8988T (cell line): Measurements from ENCODE around the gene PHLDB1.

Experiments
- DNase-seq: peaks from one replicate; pipeline ENCODE4 v3.0.0; 2011

PHLDB1 gene

DNA sequence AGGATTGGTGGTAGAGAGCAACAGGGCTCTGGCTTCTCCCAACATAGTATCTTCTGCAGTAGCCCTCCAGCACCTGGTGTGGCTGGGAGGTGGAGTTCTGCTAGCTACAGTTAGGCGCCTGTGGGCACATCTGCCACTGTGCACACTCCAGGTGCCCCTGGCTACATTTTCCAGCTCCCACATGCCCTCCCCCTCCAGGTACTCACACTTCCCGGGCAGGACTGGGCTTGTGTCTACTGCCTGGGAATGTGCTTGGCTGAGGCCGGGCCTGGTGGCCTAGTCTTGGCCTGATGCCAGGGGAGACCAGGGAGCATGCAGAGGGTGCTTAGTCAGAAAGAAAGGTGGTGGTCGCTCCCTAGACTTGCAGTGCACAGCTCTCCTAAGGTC is 15.8 kb downstream of the PHLDB1 start:
- no peak for DNase-seq

DNA sequence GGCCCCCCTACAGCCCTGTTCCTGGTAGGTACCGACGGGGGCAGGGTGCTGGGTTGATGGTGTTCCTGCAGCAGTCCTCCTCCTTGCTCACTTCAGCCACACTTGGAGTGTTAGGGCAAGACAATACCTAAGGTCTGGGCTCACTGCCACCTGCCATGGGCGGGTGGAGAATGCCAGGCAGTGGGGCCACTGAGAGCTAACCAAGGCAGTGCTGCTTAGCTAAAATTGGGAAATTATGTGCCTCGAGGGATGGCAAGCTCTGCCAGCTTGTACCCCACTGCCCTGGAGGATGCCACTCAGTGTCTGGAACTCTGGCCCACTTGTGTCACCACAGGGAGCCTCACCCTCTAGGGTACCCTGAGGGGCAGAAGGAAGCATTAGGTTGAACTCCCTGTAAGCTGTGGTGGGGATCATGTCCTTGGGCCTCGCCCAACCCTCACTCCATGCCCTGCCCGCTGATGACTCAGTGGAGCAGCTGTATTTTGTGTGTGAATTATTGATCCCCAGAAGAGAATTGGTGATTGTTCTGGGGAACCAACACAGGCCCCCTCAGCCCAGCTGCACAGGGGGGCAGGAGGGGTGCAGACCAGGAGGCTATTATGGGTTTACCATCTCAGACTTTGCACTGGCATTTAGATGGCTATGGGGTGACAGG is 17.7 kb downstream of the PHLDB1 start:
- DNase-seq = no peak

DNA sequence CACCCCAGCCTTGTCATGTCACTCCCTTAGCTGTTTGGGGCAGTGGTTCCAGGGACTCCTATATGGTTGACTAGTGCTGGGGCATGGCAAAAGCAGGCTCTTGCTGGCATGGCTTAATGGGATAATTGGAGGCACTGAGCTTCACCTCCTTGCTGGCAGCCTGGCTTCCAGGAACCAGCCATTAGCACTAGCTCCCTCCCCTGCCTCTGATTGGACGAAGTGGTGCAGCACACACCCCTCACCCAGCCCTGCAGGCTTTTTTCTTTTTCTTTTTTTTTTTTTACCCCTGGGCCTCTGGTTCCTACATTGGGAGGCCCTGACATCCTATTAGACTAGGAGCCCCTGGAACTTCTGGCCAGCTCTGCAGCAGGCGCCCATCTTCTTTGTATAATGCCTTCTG is 18.6 kb downstream of the PHLDB1 start:
- DNase-seq = no peak

DNA sequence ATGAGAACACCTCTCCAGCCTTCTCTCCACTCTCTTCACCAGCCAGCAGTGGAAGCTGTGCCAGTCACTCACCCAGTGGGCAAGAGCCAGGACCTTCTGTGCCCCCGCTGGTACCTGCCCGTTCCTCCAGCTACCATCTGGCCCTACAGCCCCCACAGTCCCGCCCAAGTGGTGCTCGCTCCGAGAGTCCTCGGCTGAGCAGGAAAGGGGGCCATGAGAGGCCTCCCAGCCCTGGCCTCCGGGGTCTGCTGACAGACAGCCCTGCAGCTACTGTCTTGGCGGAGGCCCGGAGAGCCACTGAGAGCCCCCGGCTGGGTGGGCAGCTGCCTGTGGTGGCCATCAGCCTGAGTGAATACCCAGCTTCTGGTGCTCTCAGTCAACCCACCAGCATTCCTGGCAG is 20.2 kb downstream of the PHLDB1 start:
- DNase-seq = no peak

DNA sequence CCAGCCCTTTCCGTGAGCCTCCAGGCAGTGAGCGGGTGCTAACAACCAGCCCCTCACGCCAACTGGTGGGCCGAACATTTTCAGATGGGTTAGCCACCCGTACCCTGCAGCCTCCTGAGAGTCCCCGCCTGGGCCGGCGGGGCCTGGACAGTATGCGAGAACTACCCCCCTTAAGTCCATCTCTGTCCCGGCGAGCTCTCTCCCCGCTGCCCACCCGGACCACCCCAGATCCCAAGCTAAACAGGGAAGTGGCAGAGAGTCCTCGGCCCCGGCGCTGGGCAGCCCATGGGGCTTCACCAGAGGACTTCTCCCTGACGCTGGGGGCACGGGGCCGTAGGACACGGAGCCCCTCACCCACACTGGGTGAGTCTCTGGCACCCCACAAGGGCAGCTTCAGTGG is 20.6 kb downstream of the PHLDB1 start:
- DNase-seq = no peak

DNA sequence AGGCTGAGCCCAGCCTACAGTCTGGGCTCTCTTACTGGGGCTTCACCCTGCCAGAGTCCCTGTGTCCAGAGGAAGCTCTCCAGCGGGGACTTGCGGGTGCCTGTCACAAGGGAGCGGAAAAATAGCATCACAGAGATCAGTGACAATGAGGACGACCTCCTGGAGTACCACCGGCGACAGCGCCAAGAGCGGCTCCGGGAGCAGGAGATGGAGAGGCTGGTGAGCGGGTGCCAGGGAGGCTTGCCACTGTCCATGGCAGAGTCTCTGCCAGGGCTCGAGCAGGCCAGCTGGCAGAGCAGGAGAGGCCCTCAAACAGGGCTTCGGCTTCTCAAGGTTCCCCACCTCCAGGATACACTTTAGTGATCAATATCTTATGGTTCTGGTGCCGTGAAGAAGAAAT is 21.0 kb downstream of the PHLDB1 start:
- DNase-seq = no peak

DNA sequence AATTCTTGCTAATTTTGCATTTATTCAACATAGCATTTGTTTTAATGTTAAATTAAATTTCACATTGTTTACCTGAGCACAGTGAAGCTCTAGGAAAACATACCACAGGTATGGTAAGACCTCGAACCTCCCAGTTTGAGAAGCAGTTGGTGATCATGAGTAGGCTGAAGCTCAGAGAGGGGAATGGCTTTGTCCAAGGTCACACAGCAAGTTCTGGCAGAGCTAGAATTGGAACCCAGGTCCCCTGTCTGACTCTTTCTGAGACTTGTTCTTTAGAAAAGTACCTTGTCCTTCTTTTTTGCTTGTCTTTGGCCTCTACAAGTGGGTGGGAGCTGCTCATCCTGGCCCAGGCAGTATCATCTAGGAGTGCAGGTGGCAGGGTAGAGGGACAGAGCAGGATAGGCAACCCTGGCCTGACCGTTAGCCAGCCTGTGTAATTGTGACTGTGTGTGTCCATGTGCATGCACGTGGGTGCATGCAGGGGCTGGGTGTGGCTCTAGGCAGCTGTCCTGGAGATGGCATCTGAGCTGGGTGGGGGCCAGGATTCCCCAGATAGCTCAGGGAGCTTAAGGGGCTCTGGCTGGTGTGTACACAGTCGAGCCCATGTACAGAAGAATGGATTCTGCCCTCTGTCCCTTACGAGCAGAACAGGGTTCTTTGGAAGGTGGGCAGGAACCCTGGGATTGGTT is 21.6 kb downstream of the PHLDB1 start:
- DNase-seq = no peak

DNA sequence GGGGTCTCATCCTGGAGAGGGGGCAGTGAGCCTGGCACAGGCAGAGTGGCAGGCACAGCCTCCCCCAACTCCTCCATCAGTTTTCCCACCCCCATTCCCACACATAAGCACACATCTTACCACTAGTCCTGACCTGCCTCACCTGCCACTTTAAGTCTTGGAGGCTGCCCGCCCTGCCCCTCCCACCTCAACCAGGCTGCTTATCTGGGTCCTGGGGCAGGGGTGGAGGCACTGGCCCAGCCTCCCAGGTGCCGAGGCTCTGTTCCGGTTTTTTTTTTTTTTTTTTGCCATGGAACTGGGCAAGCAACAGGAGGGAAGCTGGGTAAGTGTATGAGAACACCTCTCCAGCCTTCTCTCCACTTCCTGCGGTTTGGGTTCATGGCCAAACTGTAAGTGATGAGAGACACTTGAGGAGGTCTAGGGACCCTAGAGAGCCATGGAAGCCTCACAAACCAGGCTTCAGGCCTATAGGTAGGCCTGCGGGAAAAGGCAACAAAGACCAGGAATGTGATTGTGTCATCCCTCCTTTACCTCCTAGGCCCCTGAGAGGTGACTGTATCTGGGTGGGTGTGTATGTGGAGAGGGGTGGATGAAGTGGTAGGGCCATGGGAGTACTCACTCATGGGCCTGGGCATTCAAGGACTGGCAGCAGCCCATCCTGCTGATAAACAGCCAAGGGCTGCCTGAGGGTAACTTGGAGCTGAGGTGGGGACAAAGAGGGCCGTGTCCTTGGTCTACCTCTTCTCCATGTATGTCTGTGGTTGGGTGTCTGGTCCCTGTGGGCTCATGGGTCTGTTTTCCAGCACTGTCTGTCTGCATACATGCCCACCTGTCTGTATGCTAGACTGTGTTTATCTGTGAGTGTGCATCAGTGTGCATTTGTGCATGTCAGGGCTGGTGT is 22.6 kb downstream of the PHLDB1 start:
- no peak for DNase-seq

DNA sequence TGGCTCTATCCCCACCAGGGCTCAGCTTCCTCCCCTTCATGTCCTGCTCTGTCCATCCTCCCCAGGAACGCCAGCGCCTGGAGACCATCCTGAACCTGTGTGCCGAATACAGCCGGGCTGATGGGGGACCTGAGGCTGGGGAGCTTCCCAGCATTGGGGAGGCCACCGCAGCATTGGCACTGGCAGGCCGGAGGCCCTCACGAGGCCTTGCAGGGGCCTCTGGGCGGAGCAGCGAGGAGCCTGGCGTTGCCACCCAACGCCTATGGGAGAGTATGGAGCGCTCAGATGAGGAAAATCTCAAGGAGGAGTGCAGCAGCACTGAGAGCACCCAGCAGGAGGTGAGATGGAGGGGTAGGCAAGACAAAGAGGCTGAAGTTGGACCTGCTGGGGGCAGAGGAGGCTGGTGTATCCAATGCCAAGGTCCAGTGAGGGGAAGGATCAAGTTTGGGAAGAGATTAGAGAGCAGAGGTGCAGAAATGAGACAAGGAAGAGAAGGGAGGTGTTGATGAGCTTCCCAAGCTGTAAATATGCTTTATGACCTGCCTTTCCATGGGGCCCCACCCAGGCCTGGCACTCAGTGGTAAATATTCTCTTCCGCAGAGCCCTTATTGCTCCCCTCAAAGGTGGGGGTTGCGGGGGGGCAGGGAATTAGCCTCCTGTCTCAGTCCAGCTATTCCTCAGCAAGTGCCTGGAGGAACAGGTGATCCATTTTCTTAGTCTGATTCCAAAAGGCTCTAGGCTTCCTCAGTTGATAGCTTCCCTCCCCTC is 23.9 kb downstream of the PHLDB1 start:
- no peak for DNase-seq

DNA sequence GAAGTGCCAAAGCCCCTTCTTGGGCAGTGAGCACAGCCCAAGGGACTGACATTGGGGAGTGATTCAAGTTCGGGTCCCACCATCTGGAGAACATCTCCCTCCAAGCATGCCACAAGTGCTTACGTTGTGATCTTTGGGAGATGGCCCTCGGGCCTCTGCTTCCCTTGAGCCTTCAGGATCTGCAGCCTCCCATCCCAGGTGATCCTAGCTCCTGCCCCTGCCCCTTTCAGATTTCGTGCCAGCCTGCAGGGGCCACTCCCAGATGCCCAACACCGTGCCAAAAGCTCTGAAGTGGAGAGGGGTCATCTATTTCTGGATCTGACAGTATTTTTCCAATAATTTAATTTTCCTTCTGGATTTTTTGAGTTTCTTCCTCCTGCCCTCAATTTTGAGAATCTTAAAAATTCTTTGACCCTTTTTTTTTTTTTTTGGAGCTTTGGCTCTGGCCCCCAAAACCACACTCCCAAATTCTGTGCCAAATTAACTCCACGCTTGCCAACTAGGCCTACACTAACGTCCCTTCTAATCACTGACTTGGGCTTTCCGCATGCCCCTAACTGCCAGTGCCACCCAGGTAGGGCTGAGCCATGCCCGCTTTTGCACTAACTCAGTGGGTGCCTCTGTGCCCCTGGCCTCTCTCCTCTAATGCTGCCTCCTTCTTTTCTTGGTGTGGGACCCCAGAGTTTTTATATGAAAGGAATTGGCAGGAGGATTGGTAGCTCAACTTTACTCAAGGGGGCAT is 25.3 kb downstream of the PHLDB1 start:
- DNase-seq = no peak

DNA sequence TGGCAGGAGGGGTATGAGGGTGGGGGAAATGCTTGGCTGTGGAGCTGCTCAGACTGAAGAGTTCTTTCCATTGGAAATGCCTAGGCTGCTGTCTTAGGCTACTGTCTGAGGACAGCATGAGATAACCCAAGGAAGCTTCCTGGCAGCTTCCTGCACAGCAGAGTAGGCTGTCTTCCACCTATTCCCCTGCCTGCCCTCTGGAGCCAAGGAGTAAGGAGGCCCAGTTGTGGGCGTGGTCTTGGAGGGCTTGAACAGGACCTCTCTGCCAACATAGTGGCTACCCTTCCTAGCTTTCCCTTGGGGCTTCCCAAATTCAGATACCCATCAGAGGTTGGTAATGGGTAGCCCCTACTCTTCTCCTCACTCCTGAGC is 25.9 kb downstream of the PHLDB1 start:
- no peak for DNase-seq

DNA sequence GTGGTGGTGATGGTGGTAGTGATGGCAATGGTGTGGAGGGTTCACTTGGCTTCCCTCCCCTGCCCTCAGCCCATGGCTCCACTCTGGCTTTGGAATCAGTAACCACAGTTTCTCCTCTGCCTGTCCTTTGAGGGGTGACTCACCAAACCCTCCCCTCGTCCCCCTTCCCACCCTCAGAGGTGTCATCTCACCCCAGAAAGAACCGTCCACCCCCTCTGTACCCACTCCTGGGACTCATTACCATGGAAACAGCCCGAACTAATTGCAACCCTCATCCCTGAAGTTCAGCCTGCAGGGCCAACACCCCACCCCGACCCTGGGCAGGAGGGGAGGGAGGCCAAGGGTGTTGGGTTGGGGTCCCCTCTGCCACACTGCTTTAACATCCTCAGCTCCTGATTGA is 26.6 kb downstream of the PHLDB1 start:
- DNase-seq = no peak

DNA sequence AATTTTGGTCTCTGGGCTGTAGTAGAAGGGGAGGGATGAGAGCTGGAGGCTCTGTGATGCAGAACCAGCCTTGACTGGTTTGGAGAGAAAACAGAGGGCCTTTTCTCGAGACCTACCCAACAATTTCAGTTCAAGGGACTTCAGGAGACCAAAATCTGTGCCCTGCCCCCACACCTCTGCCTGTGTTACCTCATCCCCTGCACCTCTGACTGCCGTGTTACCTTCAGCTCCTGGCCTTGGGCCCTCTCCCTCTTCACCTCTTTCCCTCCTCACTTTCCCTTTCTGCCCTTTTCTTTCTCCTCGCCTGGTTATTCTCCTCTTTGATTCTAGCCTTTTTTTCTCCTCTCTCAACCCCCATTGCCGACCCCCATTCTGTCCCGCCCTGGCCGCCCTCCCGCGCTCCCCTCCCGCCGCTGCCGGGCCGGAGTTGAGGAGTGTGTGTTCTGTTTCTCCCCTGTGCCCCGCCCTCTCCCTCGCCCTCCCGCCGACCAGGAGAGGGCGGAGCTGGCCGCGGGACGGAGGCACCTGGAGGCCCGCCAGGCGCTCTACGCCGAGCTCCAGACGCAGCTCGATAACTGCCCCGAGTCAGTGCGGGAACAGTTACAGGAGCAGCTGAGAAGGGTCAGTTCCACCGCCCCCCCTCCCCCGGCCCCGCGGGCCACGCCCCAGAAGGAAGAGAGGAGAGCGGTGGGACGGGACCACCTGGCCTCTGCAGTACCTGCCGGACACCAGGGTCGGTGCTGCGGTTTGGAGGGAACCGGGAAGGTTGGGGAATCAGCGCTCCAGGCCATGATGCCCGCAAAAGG is 27.2 kb downstream of the PHLDB1 start:
- DNase-seq = no peak

DNA sequence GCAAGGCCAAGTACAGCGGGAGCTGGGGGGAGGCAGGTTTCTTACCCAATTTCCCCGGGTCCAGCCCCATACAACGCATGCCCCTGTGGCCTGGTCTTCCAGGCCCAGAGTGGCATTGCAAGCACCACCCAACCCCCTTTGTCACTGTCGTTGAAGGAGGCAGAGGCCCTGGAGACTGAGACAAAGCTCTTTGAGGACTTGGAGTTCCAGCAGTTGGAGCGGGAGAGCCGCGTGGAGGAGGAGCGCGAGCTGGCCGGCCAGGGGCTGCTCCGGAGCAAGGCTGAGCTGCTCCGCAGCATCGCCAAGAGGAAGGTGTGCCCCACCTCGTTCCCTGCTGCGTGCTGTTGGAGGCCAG is 27.8 kb downstream of the PHLDB1 start:
- DNase-seq = no peak

DNA sequence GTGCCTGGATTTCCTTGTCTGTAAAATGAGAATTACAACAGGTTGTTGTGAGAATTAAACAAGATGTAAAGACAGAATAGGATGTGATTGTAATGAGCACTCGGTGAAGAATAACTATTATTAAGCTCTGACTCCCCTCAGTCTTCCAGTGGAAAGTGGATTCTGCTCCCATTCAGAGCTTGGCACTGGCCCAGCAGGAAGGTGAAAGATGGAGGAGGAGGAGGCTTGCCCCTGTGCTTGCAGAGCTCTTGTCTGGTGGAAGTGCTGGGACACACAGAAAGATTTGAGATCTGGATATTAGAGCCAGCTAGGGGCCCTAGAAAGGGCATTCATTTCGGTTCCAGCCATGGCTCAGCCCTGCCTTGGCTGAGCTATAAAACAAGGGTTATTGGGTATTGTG is 28.2 kb downstream of the PHLDB1 start:
- DNase-seq = no peak

DNA sequence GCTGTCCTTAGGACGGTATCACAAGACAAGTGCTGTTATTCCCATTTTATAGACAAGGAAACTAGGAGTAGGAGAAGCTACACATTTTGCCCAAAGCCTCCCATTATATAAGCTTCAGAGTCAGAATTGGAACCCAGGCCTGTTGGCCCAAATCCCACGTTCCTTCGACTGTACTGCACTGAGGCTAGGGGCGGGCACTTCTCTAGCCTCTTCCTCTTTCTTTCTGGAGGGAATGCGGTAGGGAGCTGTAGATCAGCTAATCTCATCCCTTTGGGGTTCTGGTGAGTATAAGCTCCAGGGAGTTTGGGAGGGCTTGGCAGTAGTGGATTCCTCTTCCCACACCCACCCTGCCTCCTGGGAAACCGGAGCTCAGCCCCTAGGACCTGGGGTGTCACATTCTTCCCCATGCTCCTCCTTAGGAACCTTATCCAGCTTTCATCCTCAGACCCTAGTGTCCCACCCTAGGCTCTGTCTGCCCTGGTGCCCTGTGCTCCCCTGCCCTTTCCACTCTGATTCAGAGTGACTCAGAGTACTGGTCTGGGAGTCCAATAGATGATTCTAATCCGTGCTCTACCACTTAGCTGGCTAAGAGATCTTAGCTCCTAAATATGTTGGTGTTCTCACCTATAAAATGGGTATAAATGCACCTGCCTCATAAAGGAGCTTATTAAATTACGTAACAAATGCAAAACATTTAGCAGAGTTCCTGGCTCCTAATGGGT is 29.3 kb downstream of the PHLDB1 start:
- DNase-seq = no peak

DNA sequence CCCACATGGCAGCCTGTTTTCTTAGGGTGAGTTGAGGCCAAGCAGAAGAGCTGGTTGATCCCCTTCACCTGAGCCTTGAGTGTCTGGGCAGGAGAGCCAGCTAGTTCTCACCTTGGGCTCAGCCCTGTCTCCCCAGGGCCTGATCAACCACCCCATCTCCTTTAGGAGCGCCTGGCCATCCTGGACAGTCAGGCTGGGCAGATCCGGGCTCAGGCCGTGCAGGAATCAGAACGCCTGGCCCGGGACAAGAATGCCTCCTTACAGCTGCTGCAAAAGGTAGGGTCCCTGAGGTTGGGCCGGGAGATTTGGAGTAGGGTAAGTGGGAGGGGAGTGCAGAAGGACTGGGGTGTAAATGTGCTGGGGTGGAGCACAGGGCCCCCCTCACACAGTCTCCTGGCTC is 31.3 kb downstream of the PHLDB1 start:
- no peak for DNase-seq

DNA sequence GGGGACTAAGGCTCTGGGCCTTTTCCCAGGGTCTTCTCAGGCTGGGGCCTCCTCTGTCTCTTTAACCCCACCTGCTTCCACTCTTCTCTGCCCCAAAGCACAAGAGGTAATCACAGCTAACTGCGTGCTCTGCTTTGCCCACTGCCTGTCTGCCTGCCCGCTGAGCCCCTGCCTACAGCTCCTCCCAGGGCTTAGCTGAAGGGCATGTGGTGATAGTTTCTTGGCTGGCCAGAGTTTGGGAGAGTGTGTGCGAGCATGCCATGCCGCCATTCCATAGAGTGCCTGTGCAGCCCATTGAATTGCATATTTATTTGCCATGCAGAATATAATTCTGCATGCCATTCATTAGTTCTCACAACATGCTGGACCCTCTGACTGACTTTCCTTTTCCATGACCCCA is 32.5 kb downstream of the PHLDB1 start:
- DNase-seq = no peak

DNA sequence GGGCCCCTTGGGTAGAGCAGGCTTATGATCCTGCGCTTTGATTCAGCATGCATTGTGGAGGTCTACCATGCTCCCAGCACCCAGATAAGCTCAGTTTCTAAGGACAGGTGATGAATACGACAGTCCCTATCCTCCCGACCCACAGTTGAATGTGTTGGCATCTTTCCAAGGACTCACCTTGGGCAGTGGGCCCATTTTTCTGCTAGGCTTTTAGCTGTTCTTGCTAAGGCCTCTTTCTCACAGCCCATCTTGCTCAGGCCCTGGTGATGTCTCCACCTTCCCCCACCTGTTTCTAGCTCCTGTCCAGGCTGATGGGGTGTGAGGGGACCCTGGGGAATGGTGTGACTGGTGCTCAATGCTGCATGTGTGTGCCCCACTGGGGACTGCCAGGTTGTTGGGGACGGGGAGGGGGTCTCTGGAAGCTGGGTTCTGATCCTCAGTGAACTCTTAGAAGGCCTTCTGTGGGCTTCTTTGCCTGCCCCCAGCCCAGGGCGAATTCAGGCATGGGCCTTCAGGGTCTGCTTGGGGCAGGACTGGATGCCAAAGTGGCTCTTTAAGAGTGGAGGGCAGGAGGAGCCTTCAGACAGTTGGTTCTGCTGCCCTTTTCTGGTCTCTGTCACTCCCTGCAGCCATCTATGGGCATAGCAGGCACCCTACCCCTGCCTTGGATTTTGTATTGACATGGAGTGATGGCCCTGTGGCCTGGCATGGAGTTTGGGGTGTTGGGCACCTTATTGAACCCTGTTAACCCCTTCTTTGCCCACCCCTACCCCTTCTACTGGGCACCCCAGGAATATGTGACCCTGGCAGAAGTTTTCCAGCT is 33.1 kb downstream of the PHLDB1 start:
- no peak for DNase-seq

DNA sequence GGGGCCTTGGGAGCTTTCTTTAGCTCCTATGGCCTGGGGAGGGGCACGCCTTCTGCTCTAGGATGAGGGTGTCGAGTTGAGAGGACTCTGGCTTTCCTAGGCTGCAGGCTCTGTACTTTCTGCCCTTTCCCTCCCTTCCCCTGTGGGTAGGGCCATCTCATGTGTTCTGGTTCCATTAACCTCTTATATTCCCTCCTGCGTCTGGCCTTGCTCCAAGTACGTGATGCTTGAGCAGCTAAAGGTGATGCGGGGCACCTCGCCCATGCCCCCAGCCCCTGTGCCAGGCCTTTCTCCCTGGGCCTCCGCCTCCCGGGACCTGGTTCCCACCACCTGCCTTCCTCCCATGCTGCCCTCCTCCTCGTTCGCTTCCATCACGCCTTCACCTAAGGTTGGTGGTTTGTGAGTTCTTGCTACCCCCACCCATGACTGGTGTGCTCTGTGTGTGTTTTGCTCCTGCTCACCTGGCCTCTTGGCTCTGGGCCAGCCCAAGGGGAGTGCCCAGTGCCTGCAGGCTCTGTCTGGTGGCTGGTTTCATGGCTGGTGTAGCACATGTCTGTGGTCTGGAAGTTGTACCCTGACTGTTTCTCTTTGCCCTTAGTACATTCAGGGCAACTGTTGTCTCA is 34.1 kb downstream of the PHLDB1 start:
- DNase-seq = no peak
